AG10803 (cell line): Measurements from ENCODE around the gene PSD2.

Experiments used
- DNase-seq: peaks from one replicate; pipeline ENCODE4 v3.0.0; 2010; ENCODE audit warnings: low read depth
- H3K4me3 ChIP-seq: 2 replicates; pipeline ENCODE4 v1.5.1; 2011; ENCODE audit warnings: mild to moderate bottlenecking, low read length, control low read depth
- CTCF ChIP-seq: conservative IDR thresholded peaks from 2 replicates; pipeline ENCODE4 v1.5.1; 2011; ENCODE audit warnings: mild to moderate bottlenecking, low read length, control low read depth, inconsistent platforms

PSD2 gene

DNA sequence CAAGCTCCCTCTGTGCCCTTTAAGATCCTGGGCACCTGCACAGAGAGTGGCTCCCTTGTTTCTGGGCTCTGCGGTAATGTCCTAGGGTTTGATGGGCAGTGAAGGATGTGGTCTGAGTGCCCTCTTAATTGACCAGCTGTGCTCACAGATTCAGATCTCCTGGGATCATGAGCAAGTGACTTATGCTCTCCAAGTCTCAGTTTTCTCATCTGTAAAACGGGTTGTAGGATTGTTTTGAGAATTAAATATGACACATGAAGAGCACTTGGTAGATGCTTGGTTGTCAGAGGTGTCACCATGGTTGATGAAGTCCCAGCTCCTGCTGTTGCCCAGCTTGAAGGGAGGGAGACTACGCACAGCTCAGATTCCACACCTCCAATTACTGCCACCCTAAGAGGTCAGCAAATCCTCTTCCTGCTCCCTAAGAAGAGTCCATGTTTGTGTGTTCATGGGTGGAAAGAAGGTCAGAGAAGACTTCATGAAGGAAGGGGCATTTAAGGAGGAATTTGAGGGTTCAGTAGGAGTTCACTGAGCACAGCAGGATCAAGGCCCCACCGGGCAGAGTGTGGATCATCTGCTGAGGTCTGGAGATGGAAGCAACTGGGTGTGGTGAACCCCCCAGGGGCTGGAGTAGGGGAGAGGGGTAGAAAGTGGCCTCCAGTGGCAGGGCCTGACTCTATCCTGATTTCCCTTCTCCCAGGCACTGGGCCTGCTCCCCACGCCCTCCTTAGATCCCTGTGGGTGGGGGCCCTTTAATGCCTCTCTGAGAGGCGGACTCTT, 1.4 kb upstream of the PSD2 start:
- no peak for DNase-seq
- no peak overlapping the region for H3K4me3 ChIP-seq
- no peak for TF ChIP-seq CTCF

- no peak overlapping the region for H3K4me3 ChIP-seq
- DNase-seq: no peak
These were observed 626 bp downstream of the PSD2 start for GRCh38 chr5:139796061-139796806.

DNA sequence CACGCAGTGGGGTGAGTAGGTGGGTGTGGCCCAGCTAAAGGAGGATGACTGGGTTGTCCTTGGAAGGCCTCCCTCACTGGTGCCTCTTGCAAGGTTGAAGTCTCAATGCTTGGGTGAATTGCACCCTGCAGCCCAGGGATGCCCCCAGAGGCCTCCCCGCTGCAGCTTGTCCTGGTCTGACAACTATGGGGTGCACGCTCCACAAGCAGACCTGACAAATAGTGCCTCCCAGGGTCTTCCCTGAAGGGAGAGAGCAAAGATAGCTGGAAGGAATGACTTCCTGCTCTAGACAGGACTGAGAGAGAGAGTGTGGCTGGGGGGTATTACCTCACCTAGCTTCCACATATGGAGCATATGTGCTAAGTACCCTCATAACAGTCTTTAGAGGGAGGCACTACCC, 1.7 kb downstream of the PSD2 start:
- no peak for DNase-seq
- no peak for TF ChIP-seq CTCF

More at GRCh38 chr5:139796061-139796806, 626 bp downstream of the PSD2 start:
- no peak for TF ChIP-seq CTCF

DNA sequence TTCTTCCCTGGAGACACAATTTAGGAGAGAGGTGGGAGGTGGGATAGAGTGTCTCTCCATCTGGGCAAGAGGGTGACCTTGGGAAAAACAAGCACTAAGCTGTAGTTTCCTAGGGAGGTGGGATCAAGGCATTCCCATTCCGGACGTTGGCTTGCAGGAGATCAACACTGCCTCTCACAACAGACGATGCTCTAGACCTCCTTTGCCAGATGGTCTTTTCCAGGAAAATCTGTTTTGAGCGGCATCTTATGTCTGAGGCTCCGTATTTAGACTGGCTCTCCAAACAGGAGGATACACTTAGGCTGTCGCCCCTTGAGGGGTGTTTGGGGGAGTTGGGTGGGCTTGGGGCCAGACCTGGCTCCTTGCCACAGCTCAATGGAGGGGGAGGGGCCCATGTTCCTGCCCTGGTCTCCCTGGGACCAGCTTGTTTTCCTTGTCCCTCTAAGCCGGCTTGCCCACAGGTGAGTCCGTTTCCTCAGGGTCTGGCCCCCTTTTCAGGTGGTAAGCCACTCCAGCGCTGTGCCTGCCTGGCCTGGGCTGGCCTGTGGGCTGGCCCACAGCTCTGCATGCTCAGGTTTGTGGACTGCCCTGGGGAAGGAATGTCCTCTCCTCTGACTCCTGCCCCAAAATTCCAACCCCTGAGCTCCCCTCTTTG, 2.4 kb downstream of the PSD2 start:
- no peak for TF ChIP-seq CTCF
- H3K4me3 ChIP-seq: no peak overlapping the region
- no peak for DNase-seq

More for the DNA sequence above, 1.7 kb downstream of the PSD2 start:
- H3K4me3 ChIP-seq: no peak overlapping the region

GRCh38 chr5:139798883-139799282, 3.3 kb downstream of the PSD2 start:
- no peak for TF ChIP-seq CTCF
- H3K4me3 ChIP-seq: no peak overlapping the region
- no peak for DNase-seq

- no peak for DNase-seq
- H3K4me3 ChIP-seq: no peak overlapping the region
- TF ChIP-seq CTCF: no peak
These were observed 3.8 kb downstream of the PSD2 start for GRCh38 chr5:139799359-139799758.
